ENCODE results near the gene SLC22A7.

GRCh38 chr6:43295456-43295855, 2.6 kb upstream of the SLC22A7 start:
- no peak for TF ChIP-seq CTCF (IDR thresholded peaks at IDR 0.05)
- TF ChIP-seq POLR2A (IDR thresholded peaks at IDR 0.05): no peak

All from testis (tissue), 2 donors.